Hepatocyte (in vitro differentiated cells): ENCODE data around the gene PLBD2. TPM values are rescaled to one million over a fixed set of nuclear protein-coding genes. Genes with fewer than 3 reads are reported as not detected.

Experiments used
- DNase-seq: peaks from one replicate; pipeline ENCODE4 v3.0.0-alpha.2; 2016; ENCODE audit warnings: low spot score
- H2AFZ ChIP-seq: fragments of 200-600 bp; sonication (generic); 2 replicates; pipeline ENCODE4 v1.6.0; 2016; ENCODE audit warnings: antibody characterized with exemption, mild to moderate bottlenecking
- H3K27ac ChIP-seq: fragments of 200-600 bp; sonication (generic); 2 replicates; pipeline ENCODE4 v1.5.1; 2016; ENCODE audit warnings: mild to moderate bottlenecking
- H3K27me3 ChIP-seq: fragments of 200-600 bp; sonication (generic); 2 replicates; pipeline ENCODE4 v1.6.1; 2016
- H3K36me3 ChIP-seq: fragments of 200-600 bp; sonication (generic); replicated peaks from 2 replicates; pipeline ENCODE4 v1.5.1; 2016; ENCODE audit warnings: low read depth; ENCODE audit not compliant: insufficient read depth
- H3K4me1 ChIP-seq: fragments of 200-600 bp; sonication (generic); 2 replicates; pipeline ENCODE4 v1.5.1; 2016; ENCODE audit warnings: mild to moderate bottlenecking, moderate library complexity; ENCODE audit not compliant: insufficient read depth
- H3K4me2 ChIP-seq: fragments of 200-600 bp; sonication (generic); 2 replicates; pipeline ENCODE4 v1.6.0; 2016
- H3K4me3 ChIP-seq: fragments of 200-600 bp; sonication (generic); 2 replicates; pipeline ENCODE4 v1.5.1; 2016; ENCODE audit warnings: mild to moderate bottlenecking
- H3K79me2 ChIP-seq: fragments of 200-600 bp; sonication (generic); 2 replicates; pipeline ENCODE4 v1.6.0; 2017; ENCODE audit warnings: mild to moderate bottlenecking
- H3K9me2 ChIP-seq: fragments of 200-600 bp; sonication (generic); replicated peaks from 2 replicates; pipeline ENCODE4 v1.6.0; 2017; ENCODE audit warnings: mild to moderate bottlenecking; ENCODE audit not compliant: insufficient read depth
- H3K9me3 ChIP-seq: fragments of 200-600 bp; sonication (generic); 2 replicates; pipeline ENCODE4 v1.5.1; 2016; ENCODE audit warnings: low read depth, mild to moderate bottlenecking
- H4K20me1 ChIP-seq: fragments of 200-600 bp; sonication (generic); 2 replicates; pipeline ENCODE4 v1.6.0; 2016; ENCODE audit warnings: mild to moderate bottlenecking; ENCODE audit not compliant: insufficient read depth, poor library complexity, severe bottlenecking
- EZH2 ChIP-seq: fragments of 200-600 bp; sonication (generic); IDR thresholded peaks from 2 replicates; pipeline ENCODE4 v1.6.1; 2016; ENCODE audit warnings: antibody characterized with exemption, mild to moderate bottlenecking, borderline replicate concordance
- EZH2phosphoT487 ChIP-seq: fragments of 200-600 bp; sonication (generic); IDR thresholded peaks from one replicate; pipeline ENCODE4 v1.6.1; 2018; ENCODE audit warnings: antibody characterized with exemption, mild to moderate bottlenecking, low read depth, moderate library complexity; ENCODE audit not compliant: unreplicated experiment, severe bottlenecking
- WGBS: methylation state at CpG from one replicate; pipeline ENCODE4 v1.1.6; 2016; ENCODE audit warnings: low lambda C conversion rate; ENCODE audit errors: missing lambda C conversion rate; 5-methylcytosine and 5-hydroxymethylcytosine counted together
- polyA plus RNA-seq: library from polyadenylated mRNA; unstranded; fragments of >200 nt; fragmentation: Nextera tagmentation; extraction: Ambion mirVana; gene quantifications from 2 replicates; pipeline ENCODE4 v1.2.1, GENCODE V29; 2016
- total RNA-seq: library from RNA; depleted of rRNA; stranded (reverse); fragments of >200 nt; gene quantifications from 2 replicates; pipeline ENCODE4 v1.2.3, GENCODE V29; 2014
- TF ChIP-seq, protein P1 (sequence below): fragments of 200-600 bp; sonication (generic); IDR thresholded peaks from 2 replicates; pipeline ENCODE4 v1.5.1; 2016; ENCODE audit warnings: antibody characterized with exemption, mild to moderate bottlenecking; ENCODE audit not compliant: poor library complexity

The PLBD2 gene
- total and polyA plus RNA-seq, 2 experiments from 2014 or later = 32.5 to 47.6 TPM

DNA sequence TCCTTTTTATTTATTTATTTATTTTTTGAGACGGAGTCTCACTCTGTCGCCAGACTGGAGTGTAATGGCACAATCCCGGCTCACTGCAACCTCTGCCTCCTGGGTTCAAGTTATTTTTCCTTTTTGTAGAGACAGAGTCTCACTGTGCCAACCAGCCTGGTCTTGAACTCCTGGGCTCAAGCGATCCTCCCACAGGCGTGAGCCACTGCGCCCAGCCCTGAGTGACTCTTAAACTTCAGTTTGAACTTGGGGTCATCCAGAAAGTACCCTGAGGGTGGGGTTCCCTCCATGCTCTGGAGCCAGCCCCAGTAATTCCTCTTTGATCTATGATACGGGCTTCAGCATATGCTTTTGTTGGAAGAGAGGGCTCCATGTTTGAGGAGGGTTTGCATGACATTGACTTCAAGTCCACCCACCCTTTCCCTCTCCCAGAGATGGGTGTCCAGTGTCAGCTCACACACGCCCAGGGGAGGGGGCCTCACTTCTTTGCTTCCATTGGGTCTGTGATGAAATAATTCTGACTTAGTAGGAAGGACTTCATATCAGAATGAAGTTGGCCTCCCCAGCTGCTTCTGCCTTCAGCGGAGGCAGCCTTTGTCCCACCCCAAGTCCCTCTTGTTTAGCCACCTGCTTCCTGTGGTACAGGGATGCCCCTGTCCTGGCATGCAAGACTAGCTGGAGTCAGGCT, 33.4 kb downstream of the PLBD2 start:
- WGBS = 91% methylated on average over 9 of the region's 9 CpGs
- no peak for DNase-seq
- Histone ChIP-seq H4K20me1 (no peaks in the 10 kb centered on the region), H3K27ac (no peak overlapping the region), H3K4me2 (no peak overlapping the region), H3K9me2 (no peaks in the 10 kb centered on the region), H3K4me3 (no peak overlapping the region), H3K27me3 (no peaks in the 10 kb centered on the region), H3K4me1 (no peaks in the 10 kb centered on the region), H2AFZ (no peak overlapping the region), H3K36me3 (no peaks in the 10 kb centered on the region), H3K9me3 (no peaks in the 10 kb centered on the region), H3K79me2 (no peaks in the 10 kb centered on the region)
- TF ChIP-seq EZH2phosphoT487 (no peak), EZH2 (no peak)
- TF ChIP-seq, protein P1, sequence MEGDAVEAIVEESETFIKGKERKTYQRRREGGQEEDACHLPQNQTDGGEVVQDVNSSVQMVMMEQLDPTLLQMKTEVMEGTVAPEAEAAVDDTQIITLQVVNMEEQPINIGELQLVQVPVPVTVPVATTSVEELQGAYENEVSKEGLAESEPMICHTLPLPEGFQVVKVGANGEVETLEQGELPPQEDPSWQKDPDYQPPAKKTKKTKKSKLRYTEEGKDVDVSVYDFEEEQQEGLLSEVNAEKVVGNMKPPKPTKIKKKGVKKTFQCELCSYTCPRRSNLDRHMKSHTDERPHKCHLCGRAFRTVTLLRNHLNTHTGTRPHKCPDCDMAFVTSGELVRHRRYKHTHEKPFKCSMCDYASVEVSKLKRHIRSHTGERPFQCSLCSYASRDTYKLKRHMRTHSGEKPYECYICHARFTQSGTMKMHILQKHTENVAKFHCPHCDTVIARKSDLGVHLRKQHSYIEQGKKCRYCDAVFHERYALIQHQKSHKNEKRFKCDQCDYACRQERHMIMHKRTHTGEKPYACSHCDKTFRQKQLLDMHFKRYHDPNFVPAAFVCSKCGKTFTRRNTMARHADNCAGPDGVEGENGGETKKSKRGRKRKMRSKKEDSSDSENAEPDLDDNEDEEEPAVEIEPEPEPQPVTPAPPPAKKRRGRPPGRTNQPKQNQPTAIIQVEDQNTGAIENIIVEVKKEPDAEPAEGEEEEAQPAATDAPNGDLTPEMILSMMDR = no peak

DNA sequence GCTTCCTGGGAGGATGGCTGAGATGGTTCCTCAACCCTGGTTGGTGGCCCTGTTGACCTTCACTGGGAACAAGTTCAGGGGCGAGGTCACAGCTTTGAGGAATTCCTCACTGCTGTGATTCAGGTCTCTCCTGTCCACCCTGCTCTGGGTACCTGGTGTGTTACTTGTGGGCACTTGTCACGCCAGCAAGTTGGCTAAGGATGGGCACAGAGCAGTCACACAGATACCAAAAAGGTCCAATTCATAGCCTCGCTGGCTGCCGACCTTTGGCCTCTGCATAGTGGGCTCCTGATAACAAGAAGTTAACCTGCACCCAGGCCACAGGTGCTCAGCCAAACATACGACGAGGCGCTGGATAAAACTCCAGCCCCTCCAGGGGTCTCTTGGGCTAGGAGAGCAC, 34.1 kb downstream of the PLBD2 start:
- Histone ChIP-seq H3K9me3 (no peaks in the 10 kb centered on the region), H4K20me1 (no peaks in the 10 kb centered on the region), H3K27me3 (no peaks in the 10 kb centered on the region), H3K36me3 (no peaks in the 10 kb centered on the region), H3K4me1 (no peaks in the 10 kb centered on the region), H3K4me2 (no peak overlapping the region), H3K9me2 (no peaks in the 10 kb centered on the region), H3K4me3 (no peak overlapping the region), H3K79me2 (no peaks in the 10 kb centered on the region), H2AFZ (no peak overlapping the region), H3K27ac (no peak overlapping the region)
- no peak for DNase-seq
- 82% methylated on average over 7 of the region's 7 CpGs for WGBS
- TF ChIP-seq EZH2 = no peak
- TF ChIP-seq EZH2phosphoT487 = no peak
- TF ChIP-seq, protein P1 = no peak

DNA sequence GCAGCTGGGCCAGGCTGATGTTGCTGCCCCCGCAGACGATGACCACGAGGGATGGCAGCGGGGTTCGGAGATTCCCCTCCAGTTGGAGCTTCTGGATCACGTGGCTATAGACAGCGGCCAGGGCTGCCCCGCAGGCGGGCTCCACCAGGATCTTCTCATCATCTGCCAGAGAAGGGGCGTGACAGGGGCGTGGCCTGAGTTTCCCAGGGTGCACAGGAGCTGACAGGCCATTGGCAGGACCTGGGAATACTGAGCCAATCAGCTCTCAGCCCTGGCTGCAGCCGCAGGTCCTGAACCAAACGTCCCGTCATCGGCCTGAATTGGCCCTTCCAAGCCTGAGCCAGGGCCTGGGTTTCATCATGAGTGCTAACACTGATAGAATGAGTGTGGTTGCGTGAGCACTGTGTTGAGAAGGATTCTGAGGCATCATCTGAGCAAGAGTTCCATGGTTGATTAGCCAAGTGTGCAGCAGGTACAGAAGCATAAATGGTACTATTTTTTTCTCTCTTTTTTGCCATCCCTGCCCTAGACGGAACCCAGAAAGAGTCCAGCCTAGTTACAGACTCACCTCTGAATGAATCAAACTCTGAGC, 34.7 kb downstream of the PLBD2 start:
- no peak overlapping the region for H3K4me3 ChIP-seq
- H3K9me3 ChIP-seq = no peaks in the 10 kb centered on the region
- H2AFZ ChIP-seq = no peak overlapping the region
- H3K4me1 ChIP-seq = no peaks in the 10 kb centered on the region
- no peak overlapping the region for H3K4me2 ChIP-seq
- H3K36me3 ChIP-seq = no peaks in the 10 kb centered on the region
- TF ChIP-seq, protein P1 = no peak
- no peak for TF ChIP-seq EZH2
- no peak for TF ChIP-seq EZH2phosphoT487
- no peaks in the 10 kb centered on the region for H3K9me2 ChIP-seq
- no peaks in the 10 kb centered on the region for H3K79me2 ChIP-seq
- no peaks in the 10 kb centered on the region for H3K27me3 ChIP-seq
- 62% methylated on average over 17 of the region's 17 CpGs for WGBS
- no peak overlapping the region for H3K27ac ChIP-seq
- DNase-seq = no peak
- no peaks in the 10 kb centered on the region for H4K20me1 ChIP-seq
